Vagina (tissue), 2 donors: Measurements from ENCODE around the gene PIGK. TPM values are rescaled to one million over a fixed set of nuclear protein-coding genes. Genes with fewer than 3 reads are reported as not detected.

ENCODE experiments used
- DNase-seq, 2 donors: peaks; one replicate each; pipeline ENCODE4 v3.0.0-alpha.2; 2017; ENCODE audit errors: extremely low spot score in 2 of 2
- H3K27ac ChIP-seq: fragments of 200-600 bp; sonication (generic); one replicate; pipeline ENCODE4 v1.5.1; 2019
- H3K27me3 ChIP-seq: fragments of 200-600 bp; sonication (generic); one replicate; pipeline ENCODE4 v1.5.1; 2019
- H3K36me3 ChIP-seq, 2 donors: fragments of 200-600 bp; sonication (generic); one replicate each; pipeline ENCODE4 v1.5.1; 2017 to 2019
- H3K4me1 ChIP-seq: fragments of 200-600 bp; sonication (generic); one replicate; pipeline ENCODE4 v1.5.1; 2019
- H3K4me3 ChIP-seq, 2 donors: fragments of 200-600 bp; sonication (generic); 1 replicate in 1 of 2; 2 replicates in 1 of 2; pipeline ENCODE4 v1.5.1; 2016 to 2019
- H3K9me3 ChIP-seq: fragments of 200-600 bp; sonication (generic); one replicate; pipeline ENCODE4 v1.5.1; 2019
- POLR2A ChIP-seq, 2 donors: fragments of 450-650 bp; IDR thresholded peaks; one replicate each; pipeline ENCODE4 v1.6.1; 2017; ENCODE audit warnings: antibody characterized with exemption in 2 of 2, mild to moderate bottlenecking in 2 of 2, moderate library complexity in 2 of 2
- POLR2AphosphoS5 ChIP-seq, 2 donors: sonication (generic); formaldehyde crosslinking; IDR thresholded peaks; one replicate each; pipeline ENCODE4 v1.9.0; 2017; ENCODE audit warnings: antibody characterized with exemption in 2 of 2, mild to moderate bottlenecking in 2 of 2, low read depth in 1 of 2; ENCODE audit not compliant: insufficient read depth in 1 of 2
- intact Hi-C: fragments of 100-400 bp; cut with DNase I; formaldehyde crosslinking; loops from one replicate; pipeline ENCODE4 v1.15.1; 2023
- total RNA-seq: library from RNA; depleted of rRNA; stranded (reverse); fragments of >200 nt; gene quantifications from one replicate; pipeline ENCODE4 v1.2.3, GENCODE V29; 2016
- TF ChIP-seq, protein P1 (sequence below), 3 experiments: fragments of 450-650 bp in 2 of 3; fragments of 200-600 bp in 1 of 3; sonication (generic) in 1 of 3; IDR thresholded peaks; one replicate each; pipeline ENCODE4 v1.5.1; 2017 to 2019; ENCODE audit warnings: antibody characterized with exemption in 3 of 3, mild to moderate bottlenecking in 2 of 3, moderate library complexity in 2 of 3

Gene PIGK
- total RNA-seq, 1 donor from 2014 or later: 12.8 TPM

DNA sequence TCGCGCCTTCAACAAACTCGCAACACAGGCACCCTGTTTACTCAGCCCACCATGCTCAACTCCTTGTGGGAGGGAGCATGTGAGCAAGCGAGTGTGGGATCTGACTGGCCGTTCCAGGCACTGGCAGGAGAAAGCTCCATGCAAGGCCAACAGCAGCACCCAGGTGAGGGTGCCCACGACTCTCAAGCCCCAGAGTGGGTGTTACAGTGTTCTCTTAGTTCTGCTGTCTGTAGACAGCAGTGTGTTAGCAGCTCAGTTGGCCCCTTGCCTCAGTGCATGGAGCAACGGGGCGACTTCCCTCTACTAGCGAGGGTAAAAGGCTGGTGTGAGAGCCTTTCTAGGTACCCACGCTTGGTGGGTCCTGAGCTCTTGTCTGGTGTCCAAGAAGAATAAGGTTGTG lies 114.6 kb downstream of the PIGK start:
- no peaks in the 10 kb centered on the region for H3K27me3 ChIP-seq
- H3K9me3 ChIP-seq: no peaks in the 10 kb centered on the region
- TF ChIP-seq POLR2AphosphoS5 (IDR thresholded peaks at IDR 0.05; ENCODE audit: insufficient read depth in 1 of 2, low read depth in 1 of 2) (no peak), POLR2A (IDR thresholded peaks at IDR 0.05) (no peak)
- TF ChIP-seq, protein P1, sequence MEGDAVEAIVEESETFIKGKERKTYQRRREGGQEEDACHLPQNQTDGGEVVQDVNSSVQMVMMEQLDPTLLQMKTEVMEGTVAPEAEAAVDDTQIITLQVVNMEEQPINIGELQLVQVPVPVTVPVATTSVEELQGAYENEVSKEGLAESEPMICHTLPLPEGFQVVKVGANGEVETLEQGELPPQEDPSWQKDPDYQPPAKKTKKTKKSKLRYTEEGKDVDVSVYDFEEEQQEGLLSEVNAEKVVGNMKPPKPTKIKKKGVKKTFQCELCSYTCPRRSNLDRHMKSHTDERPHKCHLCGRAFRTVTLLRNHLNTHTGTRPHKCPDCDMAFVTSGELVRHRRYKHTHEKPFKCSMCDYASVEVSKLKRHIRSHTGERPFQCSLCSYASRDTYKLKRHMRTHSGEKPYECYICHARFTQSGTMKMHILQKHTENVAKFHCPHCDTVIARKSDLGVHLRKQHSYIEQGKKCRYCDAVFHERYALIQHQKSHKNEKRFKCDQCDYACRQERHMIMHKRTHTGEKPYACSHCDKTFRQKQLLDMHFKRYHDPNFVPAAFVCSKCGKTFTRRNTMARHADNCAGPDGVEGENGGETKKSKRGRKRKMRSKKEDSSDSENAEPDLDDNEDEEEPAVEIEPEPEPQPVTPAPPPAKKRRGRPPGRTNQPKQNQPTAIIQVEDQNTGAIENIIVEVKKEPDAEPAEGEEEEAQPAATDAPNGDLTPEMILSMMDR (IDR thresholded peaks at IDR 0.05): no peak
- DNase-seq: no peak
- no peak overlapping the region for H3K27ac ChIP-seq
- H3K4me1 ChIP-seq: no peaks in the 10 kb centered on the region
- no peaks in the 10 kb centered on the region for H3K36me3 ChIP-seq
- no peak overlapping the region for H3K4me3 ChIP-seq
- intact Hi-C loops: no loop called here

DNA sequence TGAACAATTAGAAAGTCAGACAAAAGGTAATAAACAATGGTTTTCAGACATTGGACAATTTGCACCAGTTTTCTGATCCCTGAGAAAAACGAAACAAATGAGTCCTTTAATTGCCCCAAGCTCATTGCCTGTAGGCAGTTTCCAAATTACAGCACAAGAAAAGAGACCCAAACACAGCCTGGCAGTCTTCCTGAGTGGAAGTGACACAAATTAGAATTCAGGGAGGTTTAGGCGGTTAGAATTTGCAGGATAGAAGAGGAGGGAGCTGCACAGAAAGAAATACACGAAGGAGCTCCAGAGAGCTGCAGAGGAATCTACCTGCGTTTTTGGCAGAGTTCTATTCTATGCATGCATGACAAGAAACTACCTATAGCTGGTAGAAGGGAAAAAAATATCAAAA lies 115.7 kb downstream of the PIGK start:
- Histone ChIP-seq H3K4me1 (no peaks in the 10 kb centered on the region), H3K9me3 (no peaks in the 10 kb centered on the region), H3K4me3 (no peak overlapping the region), H3K36me3 (no peaks in the 10 kb centered on the region), H3K27ac (no peak overlapping the region), H3K27me3 (no peaks in the 10 kb centered on the region)
- intact Hi-C loops: no loop called here
- DNase-seq: no peak
- TF ChIP-seq POLR2AphosphoS5 (IDR thresholded peaks at IDR 0.05; ENCODE audit: insufficient read depth in 1 of 2, low read depth in 1 of 2) (no peak), POLR2A (IDR thresholded peaks at IDR 0.05) (no peak)
- TF ChIP-seq, protein P1 (IDR thresholded peaks at IDR 0.05): no peak

DNA sequence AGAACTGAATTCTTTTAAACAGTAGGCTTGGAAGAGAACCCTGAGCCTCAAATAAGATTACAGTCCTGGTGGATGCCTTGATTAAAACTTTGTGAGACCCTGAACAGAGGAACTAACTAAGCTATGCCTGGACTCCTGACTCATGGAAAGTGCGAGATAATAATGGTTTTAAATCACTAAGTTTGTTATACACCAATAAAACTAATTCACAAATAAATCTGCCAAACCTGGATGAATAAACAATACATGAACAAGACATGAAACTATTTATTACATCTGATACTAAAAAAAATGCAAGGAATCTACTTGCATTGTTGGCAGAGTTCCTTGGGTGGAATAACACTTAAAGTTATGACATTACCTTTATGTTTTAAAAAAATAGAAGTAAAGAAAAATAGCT lies 118.4 kb downstream of the PIGK start:
- Histone ChIP-seq H3K27ac (no peak overlapping the region), H3K4me1 (no peaks in the 10 kb centered on the region), H3K4me3 (no peak overlapping the region), H3K36me3 (no peaks in the 10 kb centered on the region), H3K27me3 (no peaks in the 10 kb centered on the region), H3K9me3 (no peaks in the 10 kb centered on the region)
- TF ChIP-seq POLR2A (IDR thresholded peaks at IDR 0.05) (no peak), POLR2AphosphoS5 (IDR thresholded peaks at IDR 0.05; ENCODE audit: insufficient read depth in 1 of 2, low read depth in 1 of 2) (no peak)
- TF ChIP-seq, protein P1 (IDR thresholded peaks at IDR 0.05): no peak
- no peak for DNase-seq
- intact Hi-C loops: no loop called here

DNA sequence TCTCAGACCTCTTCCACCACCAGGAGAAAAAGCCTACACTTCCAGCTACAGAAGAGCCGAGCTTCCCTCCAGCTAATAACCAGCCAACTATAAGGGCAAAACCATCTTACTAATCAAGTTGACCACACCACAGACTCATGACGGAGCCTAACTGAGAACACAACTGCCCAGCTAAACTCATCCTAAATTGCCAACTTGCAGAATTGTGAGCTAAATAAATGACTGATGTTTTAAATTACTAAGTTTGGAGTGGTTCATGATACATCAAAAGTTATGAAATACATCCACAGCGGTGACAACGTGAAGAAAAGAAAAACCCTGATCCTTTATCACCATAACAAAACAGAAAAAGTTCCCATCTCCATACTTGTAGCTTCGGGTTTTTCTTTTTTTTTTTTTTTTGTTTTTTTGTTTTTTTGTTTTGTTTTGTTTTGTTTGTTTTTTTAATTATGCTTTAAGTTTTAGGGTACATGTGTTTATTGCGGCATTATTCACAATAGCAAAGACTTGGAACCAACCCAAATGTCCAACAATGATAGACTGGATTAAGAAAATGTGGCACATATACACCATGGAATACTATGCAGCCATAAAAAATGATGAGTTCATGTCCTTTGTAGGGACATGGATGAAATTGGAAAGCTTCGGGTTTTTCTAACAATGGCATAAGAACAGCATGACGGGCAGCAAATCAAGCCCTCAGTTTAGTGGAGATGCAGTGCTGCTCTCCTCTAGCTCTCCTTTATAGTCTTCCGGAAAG lies 122.6 kb downstream of the PIGK start:
- no peaks in the 10 kb centered on the region for H3K27me3 ChIP-seq
- H3K9me3 ChIP-seq: no peaks in the 10 kb centered on the region
- H3K27ac ChIP-seq: no peak overlapping the region
- no peaks in the 10 kb centered on the region for H3K4me1 ChIP-seq
- TF ChIP-seq POLR2A (IDR thresholded peaks at IDR 0.05) (no peak), POLR2AphosphoS5 (IDR thresholded peaks at IDR 0.05; ENCODE audit: insufficient read depth in 1 of 2, low read depth in 1 of 2) (no peak)
- TF ChIP-seq, protein P1 (IDR thresholded peaks at IDR 0.05): no peak
- DNase-seq: no peak
- intact Hi-C loops: no loop called here
- no peak overlapping the region for H3K4me3 ChIP-seq
- H3K36me3 ChIP-seq: no peaks in the 10 kb centered on the region

DNA sequence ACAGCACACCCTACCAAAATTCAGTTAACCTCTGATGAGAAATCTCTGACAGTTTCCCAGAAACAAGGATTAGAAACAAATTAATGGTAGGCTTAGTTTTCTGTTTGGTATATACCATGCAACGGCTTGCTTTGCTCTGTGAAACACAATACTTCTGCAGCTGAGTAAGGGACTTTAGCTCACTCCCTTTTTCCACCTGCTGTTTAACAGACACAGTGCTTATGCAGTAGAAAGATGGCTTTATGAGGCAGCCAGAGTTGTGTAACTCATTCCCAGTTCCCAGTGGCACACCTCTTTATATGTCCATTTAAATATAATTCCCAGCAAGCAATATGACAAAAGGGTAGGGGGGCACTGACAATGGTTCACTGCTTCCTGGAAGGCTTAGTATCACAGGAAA lies 124.0 kb downstream of the PIGK start:
- H3K27ac ChIP-seq: no peak overlapping the region
- H3K9me3 ChIP-seq: no peaks in the 10 kb centered on the region
- DNase-seq: no peak
- H3K36me3 ChIP-seq: no peaks in the 10 kb centered on the region
- intact Hi-C loops: no loop called here
- H3K4me3 ChIP-seq: no peak overlapping the region
- no peaks in the 10 kb centered on the region for H3K27me3 ChIP-seq
- TF ChIP-seq, protein P1 (IDR thresholded peaks at IDR 0.05): no peak
- no peak for TF ChIP-seq POLR2AphosphoS5 (IDR thresholded peaks at IDR 0.05; ENCODE audit: insufficient read depth in 1 of 2, low read depth in 1 of 2)
- TF ChIP-seq POLR2A (IDR thresholded peaks at IDR 0.05): no peak
- no peaks in the 10 kb centered on the region for H3K4me1 ChIP-seq
